HepG2 (cell line): ENCODE measurements around the gene DCST2. TPM values are rescaled to one million over a fixed set of nuclear protein-coding genes. Genes with fewer than 3 reads are reported as not detected.

ENCODE experiments used
- ATAC-seq: fragments of 200-7000 bp; cut with Tn5 transposase; 3 replicates; pipeline ENCODE4 v1.9.1; 2020; ENCODE audit warnings: mild to moderate bottlenecking, moderate library complexity
- BruUV-seq: library from RNA; stranded (reverse); fragments of 400-500 nt; replicated peaks from 2 replicates; lab custom pipeline; 2021; lab: Mats Ljungman, UMichigan
- CTCF ChIA-PET: fragments of 300-600 bp; formaldehyde crosslinking; extraction: SDS; loops from one replicate; lab custom pipeline; 2021; ENCODE audit warnings: low total read pairs, inconsistent platforms, low intra/inter-chr PET ratio; lab: Yijun Ruan, JAX
- POLR2A ChIA-PET: fragments of 350-600 bp; sonication (Branson Sonifier 250); formaldehyde crosslinking; loops from one replicate; lab custom pipeline; 2020; ENCODE audit warnings: antibody characterized with exemption, inconsistent platforms; lab: Yijun Ruan, JAX
- DNase-seq: peaks from one replicate; pipeline ENCODE4 v3.0.0-alpha.2; 2015; ENCODE audit warnings: low spot score
- FAIRE-seq: peaks from 3 replicates; lab custom pipeline; 2011; peaks lifted over from hg19 to GRCh38; lab: Jason Lieb, UNC
- H2AFZ ChIP-seq: one replicate; pipeline ENCODE4 v1.6.1; 2011; ENCODE audit warnings: low read length, inconsistent platforms
- H3K27ac ChIP-seq: fragments of 300-600 bp; 3 replicates; pipeline ENCODE4 v1.8.0; 2011; ENCODE audit warnings: mixed run types, mild to moderate bottlenecking, mixed read lengths, low read length, inconsistent platforms; ENCODE audit not compliant: insufficient read depth; ENCODE audit errors: extremely low read length
- H3K27me3 ChIP-seq, 2 experiments: fragments of 200-600 bp in 1 of 2; 2 replicates in 1 of 2; 3 replicates in 1 of 2; pipeline versions ENCODE4 v1.6.0 to v1.8.0; 2011; ENCODE audit warnings: low read length in 2 of 2, mild to moderate bottlenecking in 2 of 2, moderate library complexity in 2 of 2, inconsistent platforms in 1 of 2; ENCODE audit not compliant: insufficient read depth in 2 of 2, control insufficient read depth in 1 of 2
- H3K36me3 ChIP-seq, 2 experiments: fragments of 200-600 bp in 1 of 2; replicated peaks in 1 of 2; 2 replicates in 1 of 2; 3 replicates in 1 of 2; pipeline versions ENCODE4 v1.5.1 to v1.8.0; 2011; ENCODE audit warnings: low read length in 2 of 2, inconsistent platforms in 1 of 2; ENCODE audit not compliant: insufficient read depth in 2 of 2, control insufficient read depth in 1 of 2
- H3K4me1 ChIP-seq: 2 replicates; pipeline ENCODE4 v1.5.1; 2012; ENCODE audit warnings: low read length, inconsistent platforms; ENCODE audit not compliant: insufficient read depth
- H3K4me2 ChIP-seq: 2 replicates; pipeline ENCODE4 v1.6.0; 2011; ENCODE audit warnings: low read depth, low read length, inconsistent platforms
- H3K4me3 ChIP-seq, 3 experiments: fragments of 200-600 bp in 1 of 3; sonication (generic), shearing (Covaris generic) in 1 of 3; replicated peaks in 1 of 3; 2 replicates each; pipeline ENCODE4 v1.5.1; 2011 to 2016; ENCODE audit warnings: low read length in 3 of 3, inconsistent platforms in 2 of 3, low read depth in 2 of 3, mild to moderate bottlenecking in 2 of 3, control low read depth in 1 of 3, mixed read lengths in 1 of 3; ENCODE audit not compliant: insufficient read depth in 1 of 3
- H3K79me2 ChIP-seq: one replicate; pipeline ENCODE4 v1.6.1; 2011; ENCODE audit warnings: low read length, inconsistent platforms; ENCODE audit not compliant: insufficient read depth
- H3K9ac ChIP-seq: 2 replicates; pipeline ENCODE4 v1.6.0; 2011; ENCODE audit warnings: mild to moderate bottlenecking, low read depth, low read length, inconsistent platforms; ENCODE audit not compliant: insufficient read depth
- H3K9me3 ChIP-seq: 2 replicates; pipeline ENCODE4 v1.5.1; 2012; ENCODE audit warnings: mild to moderate bottlenecking, low read length
- H4K20me1 ChIP-seq: 2 replicates; pipeline ENCODE4 v1.6.0; 2011; ENCODE audit warnings: inconsistent platforms, mild to moderate bottlenecking, low read length, moderate library complexity; ENCODE audit not compliant: insufficient read depth
- MATR3 ChIP-seq: sonication (generic); formaldehyde crosslinking; IDR thresholded peaks from 2 replicates; pipeline ENCODE4 v1.4.0; 2020; ENCODE audit warnings: missing genetic modification reagents
- SSRP1 ChIP-seq: IDR thresholded peaks from 2 replicates; pipeline ENCODE4 v1.6.1; 2016; ENCODE audit warnings: control low read depth
- ZNF101 ChIP-seq: sonication (generic); formaldehyde crosslinking; IDR thresholded peaks from 2 replicates; pipeline ENCODE4 v1.4.0; 2020; ENCODE audit warnings: mild to moderate bottlenecking, low read depth, missing genetic modification reagents, borderline replicate concordance
- ZNF652 ChIP-seq: IDR thresholded peaks from 2 replicates; pipeline ENCODE4 v1.6.1; 2016; ENCODE audit warnings: low read depth, borderline replicate concordance
- WGBS: methylation state at CpG from one replicate; pipeline ENCODE4 v1.1.6; 2017; ENCODE audit warnings: low lambda C conversion rate; 5-methylcytosine and 5-hydroxymethylcytosine counted together
- in situ Hi-C: cut with HindIII; loops from 2 replicates; pipeline ENCODE4 v1.10.0; 2017; ENCODE audit warnings: low pct_unique_long_range_greater_than_20kb; ENCODE audit not compliant: extremely low pct_ligation_motif_present
- intact Hi-C: fragments of 100-400 bp; cut with micrococcal nuclease; formaldehyde crosslinking; loops from one replicate; pipeline ENCODE4 v1.10.0; 2022; ENCODE audit not compliant: unreplicated experiment
- polyA plus RNA-seq, 8 experiments: library from polyadenylated mRNA; depleted of rRNA in 3 of 8; stranded (reverse) in 7 of 8; unstranded in 1 of 8; fragments of >200 nt; fragmentation: Illumina TruSeq in 4 of 8; extraction: Trizol in 4 of 8; gene quantifications; 2 replicates each; pipeline versions ENCODE4 v1.2.1 to v1.2.3, GENCODE V29; 2011 to 2016; ENCODE audit warnings: low read depth in 4 of 8, missing spikeins in 1 of 8, mixed read lengths in 1 of 8; ENCODE audit not compliant: insufficient read depth in 1 of 8
- total RNA-seq, 5 experiments: library from RNA; depleted of rRNA; stranded (reverse); fragments of >200 nt; fragmentation: Illumina TruSeq; extraction: Trizol; gene quantifications; 2 replicates each; pipeline ENCODE4 v1.2.3, GENCODE V29; 2016; ENCODE audit warnings: low read depth in 1 of 5
- TF ChIP-seq, protein P1 (sequence below): sonication (generic); formaldehyde crosslinking; IDR thresholded peaks from 2 replicates; pipeline ENCODE4 v1.9.0; 2021; ENCODE audit warnings: missing genetic modification reagents, borderline replicate concordance
- TF ChIP-seq, protein P2 (sequence below): sonication (generic); formaldehyde crosslinking; conservative IDR thresholded peaks from 2 replicates; pipeline ENCODE4 v1.8.0; 2022; ENCODE audit warnings: mild to moderate bottlenecking, moderate library complexity, missing genetic modification reagents

Gene DCST2
- total and polyA plus RNA-seq, 2 of the 13 experiments (the other 11 are each of a cell fraction or from before 2014, with no cell fraction given): 0.74 TPM; not detected in 1

DNA sequence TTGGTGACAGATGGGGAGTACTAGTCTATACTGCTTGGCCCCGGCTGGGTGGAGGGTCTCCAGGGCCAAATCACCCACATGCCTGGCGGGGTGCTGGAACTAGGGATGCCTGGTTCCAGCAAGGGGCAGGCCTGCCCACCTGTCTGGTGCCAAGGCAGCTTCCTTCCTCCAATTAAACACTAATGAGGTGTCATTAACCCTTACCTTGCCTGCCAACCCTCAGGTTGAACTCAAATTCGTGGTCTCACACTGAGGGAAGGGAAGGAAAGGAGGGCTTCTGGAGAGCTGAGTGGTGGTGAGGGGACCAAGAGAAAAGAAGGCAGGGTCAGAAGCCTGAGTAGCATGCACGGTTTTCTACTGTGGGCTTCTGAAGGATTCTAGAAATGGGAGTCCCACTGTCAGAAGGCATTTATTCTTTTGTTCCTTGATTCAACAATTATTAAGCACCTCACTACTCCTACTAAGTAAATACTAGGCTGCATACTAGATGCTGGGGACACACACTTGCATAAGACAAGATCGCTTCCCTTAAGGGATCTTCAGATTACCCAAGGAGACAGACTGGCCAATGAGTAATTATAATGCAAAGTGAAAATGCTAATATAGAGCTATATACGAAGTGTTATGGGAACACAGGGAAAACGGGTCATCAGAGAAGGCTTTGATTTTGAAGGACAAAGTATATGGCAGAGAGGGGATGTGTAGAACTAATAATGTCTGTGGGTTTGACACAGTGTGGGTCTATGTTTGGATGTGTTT is 39.1 kb upstream of the DCST2 start:
- no peak overlapping the region for H3K4me2 ChIP-seq
- peaks cover 3 to 4% of the 10 kb centered on the region in 2 experiments; a peak in 3 of 5 replicates for H3K36me3 ChIP-seq
- no peak overlapping the region for H3K4me3 ChIP-seq
- ATAC-seq (no peak), DNase-seq (no peak), FAIRE-seq (no peak)
- H3K79me2 ChIP-seq: no peaks in the 10 kb centered on the region
- BruUV-seq: no TSS peak
- H3K27me3 ChIP-seq: peaks cover 5 to 57% of the 10 kb centered on the region in 2 experiments
- H3K9ac ChIP-seq: no peak overlapping the region
- peaks cover 21% of the 10 kb centered on the region for H3K4me1 ChIP-seq
- intact Hi-C loops: no loop called here
- H3K9me3 ChIP-seq: no peaks in the 10 kb centered on the region
- H4K20me1 ChIP-seq: no peaks in the 10 kb centered on the region
- TF ChIP-seq MATR3 (CRISPR knock-in tag) (no peak), ZNF101 (CRISPR knock-in tag) (no peak), SSRP1 (CRISPR knock-in tag) (no peak), ZNF652 (CRISPR knock-in tag) (peak; percentile 57; the same call in 1 of the 2 replicates)
- TF ChIP-seq, protein P1, sequence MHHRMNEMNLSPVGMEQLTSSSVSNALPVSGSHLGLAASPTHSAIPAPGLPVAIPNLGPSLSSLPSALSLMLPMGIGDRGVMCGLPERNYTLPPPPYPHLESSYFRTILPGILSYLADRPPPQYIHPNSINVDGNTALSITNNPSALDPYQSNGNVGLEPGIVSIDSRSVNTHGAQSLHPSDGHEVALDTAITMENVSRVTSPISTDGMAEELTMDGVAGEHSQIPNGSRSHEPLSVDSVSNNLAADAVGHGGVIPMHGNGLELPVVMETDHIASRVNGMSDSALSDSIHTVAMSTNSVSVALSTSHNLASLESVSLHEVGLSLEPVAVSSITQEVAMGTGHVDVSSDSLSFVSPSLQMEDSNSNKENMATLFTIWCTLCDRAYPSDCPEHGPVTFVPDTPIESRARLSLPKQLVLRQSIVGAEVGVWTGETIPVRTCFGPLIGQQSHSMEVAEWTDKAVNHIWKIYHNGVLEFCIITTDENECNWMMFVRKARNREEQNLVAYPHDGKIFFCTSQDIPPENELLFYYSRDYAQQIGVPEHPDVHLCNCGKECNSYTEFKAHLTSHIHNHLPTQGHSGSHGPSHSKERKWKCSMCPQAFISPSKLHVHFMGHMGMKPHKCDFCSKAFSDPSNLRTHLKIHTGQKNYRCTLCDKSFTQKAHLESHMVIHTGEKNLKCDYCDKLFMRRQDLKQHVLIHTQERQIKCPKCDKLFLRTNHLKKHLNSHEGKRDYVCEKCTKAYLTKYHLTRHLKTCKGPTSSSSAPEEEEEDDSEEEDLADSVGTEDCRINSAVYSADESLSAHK (CRISPR knock-in tag): no peak
- TF ChIP-seq, protein P2, sequence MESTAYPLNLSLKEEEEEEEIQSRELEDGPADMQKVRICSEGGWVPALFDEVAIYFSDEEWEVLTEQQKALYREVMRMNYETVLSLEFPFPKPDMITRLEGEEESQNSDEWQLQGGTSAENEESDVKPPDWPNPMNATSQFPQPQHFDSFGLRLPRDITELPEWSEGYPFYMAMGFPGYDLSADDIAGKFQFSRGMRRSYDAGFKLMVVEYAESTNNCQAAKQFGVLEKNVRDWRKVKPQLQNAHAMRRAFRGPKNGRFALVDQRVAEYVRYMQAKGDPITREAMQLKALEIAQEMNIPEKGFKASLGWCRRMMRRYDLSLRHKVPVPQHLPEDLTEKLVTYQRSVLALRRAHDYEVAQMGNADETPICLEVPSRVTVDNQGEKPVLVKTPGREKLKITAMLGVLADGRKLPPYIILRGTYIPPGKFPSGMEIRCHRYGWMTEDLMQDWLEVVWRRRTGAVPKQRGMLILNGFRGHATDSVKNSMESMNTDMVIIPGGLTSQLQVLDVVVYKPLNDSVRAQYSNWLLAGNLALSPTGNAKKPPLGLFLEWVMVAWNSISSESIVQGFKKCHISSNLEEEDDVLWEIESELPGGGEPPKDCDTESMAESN (CRISPR knock-in tag): no peak
- no peak overlapping the region for H3K27ac ChIP-seq
- 32% methylated on average over 7 of the region's 7 CpGs for WGBS
- CTCF ChIA-PET: no interaction called here
- in situ Hi-C loops: no loop called here
- H2AFZ ChIP-seq: no peak overlapping the region
- POLR2A ChIA-PET: no interaction called here
